Activated CD4-positive, alpha-beta memory T cell treated with anti-CD3 and anti-CD28 coated beads for 36 hours (primary cell): ENCODE measurements around the gene MYOT. TPM values are rescaled to one million over a fixed set of nuclear protein-coding genes. Genes with fewer than 3 reads are reported as not detected.
"Not testable (repeated sequence)": the region's sequence is repeated elsewhere in the genome, so short reads cannot be mapped to it uniquely, and the experiment has no call there.

Experiments used
- CTCF ChIA-PET: fragments of 350-600 bp; sonication (Branson Sonifier 250); formaldehyde crosslinking; loops from one replicate; lab custom pipeline; 2021; ENCODE audit warnings: antibody characterized with exemption, inconsistent platforms; lab: Charles Lee
- POLR2A ChIA-PET: fragments of 350-600 bp; sonication (Branson Sonifier 250); formaldehyde crosslinking; loops from one replicate; lab custom pipeline; 2021; ENCODE audit warnings: antibody characterized with exemption; lab: Charles Lee
- DNase-seq: peaks from one replicate; pipeline ENCODE4 v3.0.0-alpha.2; 2020
- H3K27ac Mint-ChIP-seq: one replicate; pipeline ENCODE4 v1.8.0; 2021; ENCODE audit warnings: mixed read lengths
- H3K27me3 Mint-ChIP-seq: one replicate; pipeline ENCODE4 v1.8.0; 2021; ENCODE audit warnings: mixed read lengths
- H3K36me3 Mint-ChIP-seq: one replicate; pipeline ENCODE4 v1.8.0; 2021; ENCODE audit warnings: mixed read lengths
- H3K4me1 Mint-ChIP-seq: one replicate; pipeline ENCODE4 v1.8.0; 2021; ENCODE audit warnings: low read depth, mixed read lengths
- H3K4me3 Mint-ChIP-seq: one replicate; pipeline ENCODE4 v1.8.0; 2021; ENCODE audit warnings: mild to moderate bottlenecking, mixed read lengths
- H3K9me3 Mint-ChIP-seq: one replicate; pipeline ENCODE4 v1.8.0; 2021; ENCODE audit warnings: mixed read lengths
- intact Hi-C: fragments of 100-400 bp; cut with micrococcal nuclease; formaldehyde crosslinking; loops from one replicate; pipeline ENCODE4 v1.15.1; 2023
- total RNA-seq, 2 experiments: library from RNA; stranded (reverse); gene quantifications; one replicate each; pipeline ENCODE4 v1.2.3, GENCODE V29; 2021

The MYOT gene
- total RNA-seq, 2 experiments from 2014 or later, result not detected

DNA sequence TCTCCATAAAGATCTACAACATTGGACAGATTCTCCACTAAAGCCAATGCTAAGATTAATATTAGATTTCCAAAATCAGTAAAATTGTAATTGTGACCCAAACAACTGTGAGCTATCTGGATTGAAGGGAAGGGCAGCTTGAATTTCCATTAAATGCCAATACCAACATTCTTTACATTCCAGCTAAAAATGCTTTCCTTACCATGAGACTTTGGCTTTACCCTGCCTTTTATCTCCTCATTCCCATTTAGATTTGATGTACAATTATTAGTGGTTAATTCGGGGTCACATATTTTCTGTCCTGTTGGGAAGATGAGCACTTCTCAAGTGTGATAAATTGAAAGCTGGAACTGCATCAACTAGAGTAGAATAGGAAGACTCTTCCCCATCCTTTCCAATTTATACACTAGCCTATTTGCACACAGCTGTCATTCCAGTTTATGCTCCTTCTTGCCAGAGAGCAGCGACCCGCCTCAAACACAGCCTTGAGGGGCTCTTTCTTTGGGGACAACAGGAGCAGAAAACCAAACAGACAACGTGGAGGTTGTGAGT is 33.1 kb upstream of the MYOT start:
- Mint-ChIP-seq H3K27me3 (peaks cover 2% of the 10 kb centered on the region), H3K9me3 (no peaks in the 10 kb centered on the region), H3K36me3 (no peaks in the 10 kb centered on the region), H3K4me3 (no peak overlapping the region), H3K4me1 (no peaks in the 10 kb centered on the region), H3K27ac (no peak overlapping the region)
- ChIA-PET POLR2A (no interaction called here), CTCF (interaction anchor here (1.4 kb wide), 1 partner anchor 56 kb away, joined by 3 read pairs; no protein-coding TSS in a partner anchor)
- intact Hi-C loops, result no loop called here
- DNase-seq, result no peak

DNA sequence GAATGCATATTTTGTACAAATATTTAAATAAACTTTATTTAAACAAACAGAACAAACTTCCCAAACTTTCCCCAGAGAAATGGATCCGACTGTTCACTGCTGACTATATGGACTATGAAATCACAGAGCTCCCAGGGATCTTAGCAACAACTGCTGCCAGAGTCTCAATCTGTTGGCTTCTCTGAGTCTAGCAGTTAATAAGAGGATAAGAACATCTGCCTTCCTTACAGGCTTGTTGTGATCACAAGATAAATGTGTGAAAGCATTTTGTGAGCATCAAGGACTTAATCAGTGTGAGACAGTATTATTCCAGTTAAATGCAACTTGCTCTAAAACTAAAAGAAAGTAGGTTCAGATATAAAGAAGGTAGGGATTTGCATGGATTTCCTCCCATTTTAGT is 31.4 kb upstream of the MYOT start:
- H3K9me3 Mint-ChIP-seq, result no peaks in the 10 kb centered on the region
- DNase-seq, result no peak
- intact Hi-C loops, result no loop called here
- H3K36me3 Mint-ChIP-seq, result no peaks in the 10 kb centered on the region
- no peaks in the 10 kb centered on the region for H3K4me1 Mint-ChIP-seq
- POLR2A ChIA-PET, result no interaction called here
- CTCF ChIA-PET, result no interaction called here
- no peaks in the 10 kb centered on the region for H3K27me3 Mint-ChIP-seq
- no peak overlapping the region for H3K27ac Mint-ChIP-seq
- no peak overlapping the region for H3K4me3 Mint-ChIP-seq

DNA sequence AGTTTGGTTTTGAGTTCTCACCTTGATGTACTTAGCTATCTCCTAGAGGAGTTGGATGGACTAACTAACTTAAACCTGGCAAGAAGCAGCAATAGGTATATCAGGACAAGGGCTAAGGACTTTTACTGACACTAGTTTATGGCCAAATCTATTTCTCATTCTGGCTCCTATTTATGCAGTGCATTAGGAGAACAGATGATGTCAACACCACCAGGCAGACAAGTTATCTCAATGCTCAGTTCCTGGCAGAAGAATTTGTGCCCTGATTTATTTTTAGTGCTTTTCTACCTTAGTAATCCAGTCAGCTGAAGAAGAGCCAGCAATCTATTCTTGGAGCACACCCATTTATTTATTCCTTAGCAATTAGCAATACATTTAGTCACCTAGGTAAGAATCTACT is 30.7 kb upstream of the MYOT start:
- no peak for DNase-seq
- no peak overlapping the region for H3K27ac Mint-ChIP-seq
- intact Hi-C loops, result no loop called here
- ChIA-PET POLR2A (no interaction called here), CTCF (interaction anchor here (0.6 kb wide), 1 partner anchor 245 kb away, joined by 3 read pairs; no protein-coding TSS in a partner anchor)
- no peak overlapping the region for H3K4me3 Mint-ChIP-seq
- no peaks in the 10 kb centered on the region for H3K9me3 Mint-ChIP-seq
- H3K27me3 Mint-ChIP-seq, result no peaks in the 10 kb centered on the region
- H3K4me1 Mint-ChIP-seq, result no peaks in the 10 kb centered on the region
- H3K36me3 Mint-ChIP-seq, result no peaks in the 10 kb centered on the region

DNA sequence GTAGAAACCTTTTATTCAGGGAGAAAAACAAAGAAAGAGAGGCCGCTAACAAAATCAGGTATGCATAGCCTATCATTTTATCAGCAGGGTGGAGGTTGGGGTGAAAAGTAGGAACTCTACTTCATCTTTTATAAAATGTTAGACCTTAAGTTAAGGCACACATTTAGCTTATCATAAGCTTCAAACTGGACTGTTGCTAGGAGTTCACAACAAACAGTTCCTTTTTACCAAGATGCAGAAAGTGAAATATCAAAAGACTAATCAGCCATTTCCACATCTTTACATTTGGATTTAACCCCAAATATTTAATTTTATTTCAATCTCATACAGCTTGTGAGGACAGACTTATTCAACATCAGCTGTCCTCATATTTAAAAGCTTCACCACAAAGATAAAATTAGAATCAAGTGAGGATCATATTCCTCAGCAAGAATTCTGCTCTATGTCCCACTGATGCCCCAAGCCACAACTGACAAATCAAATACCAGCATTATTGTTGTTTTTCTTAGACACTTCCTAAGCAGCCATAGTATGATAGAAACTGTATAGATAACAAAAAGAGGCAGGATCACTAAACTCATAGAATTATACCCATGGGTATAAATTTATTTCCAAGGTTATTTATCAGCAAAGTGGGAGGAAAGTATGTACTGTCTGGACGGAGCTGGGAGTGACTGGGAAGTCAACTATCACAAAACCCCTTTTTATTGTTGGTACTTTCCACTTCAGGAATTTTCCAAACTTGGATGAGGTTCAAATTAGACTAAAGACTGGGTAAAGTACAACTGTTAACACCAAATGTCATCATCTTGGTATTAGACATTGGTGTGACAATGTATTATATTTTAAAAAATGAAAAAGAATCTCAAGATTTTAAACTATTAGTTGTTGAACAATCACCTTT is 29.9 kb upstream of the MYOT start:
- H3K27ac Mint-ChIP-seq, result no peak overlapping the region

DNA sequence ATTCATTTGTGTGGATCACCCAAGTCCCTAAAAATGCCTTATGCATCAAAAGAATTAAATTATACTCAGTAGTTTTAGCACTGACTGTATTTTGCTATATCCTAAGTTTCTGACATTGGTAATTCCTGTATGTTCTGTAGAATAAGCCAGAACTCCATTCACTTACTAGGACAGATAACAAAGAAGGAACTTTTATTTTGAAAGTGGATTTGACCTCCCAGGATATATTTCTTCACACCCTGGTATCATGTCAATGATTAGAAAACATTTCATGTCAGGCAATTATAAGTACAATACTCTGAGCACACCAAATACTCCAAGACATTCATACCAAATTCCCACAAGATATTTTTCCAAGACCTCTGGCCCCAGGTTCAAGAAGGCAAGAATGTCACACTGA is 28.7 kb upstream of the MYOT start:
- Mint-ChIP-seq H3K36me3 (no peaks in the 10 kb centered on the region), H3K4me1 (no peaks in the 10 kb centered on the region), H3K9me3 (no peaks in the 10 kb centered on the region), H3K27me3 (no peaks in the 10 kb centered on the region), H3K27ac (no peak overlapping the region), H3K4me3 (no peak overlapping the region)
- intact Hi-C loops, result no loop called here
- no peak for DNase-seq
- CTCF ChIA-PET, result no interaction called here
- POLR2A ChIA-PET, result no interaction called here

More for the DNA sequence above, 29.9 kb upstream of the MYOT start:
- intact Hi-C loops, result no loop called here
- CTCF ChIA-PET, result interaction anchor here (0.6 kb wide), 1 partner anchor 244 kb away, joined by 3 read pairs; no protein-coding TSS in a partner anchor
- POLR2A ChIA-PET, result no interaction called here
- no peak for DNase-seq
- no peaks in the 10 kb centered on the region for H3K36me3 Mint-ChIP-seq
- no peaks in the 10 kb centered on the region for H3K27me3 Mint-ChIP-seq
- no peaks in the 10 kb centered on the region for H3K9me3 Mint-ChIP-seq
- H3K4me3 Mint-ChIP-seq, result no peak overlapping the region
- H3K4me1 Mint-ChIP-seq, result no peaks in the 10 kb centered on the region

DNA sequence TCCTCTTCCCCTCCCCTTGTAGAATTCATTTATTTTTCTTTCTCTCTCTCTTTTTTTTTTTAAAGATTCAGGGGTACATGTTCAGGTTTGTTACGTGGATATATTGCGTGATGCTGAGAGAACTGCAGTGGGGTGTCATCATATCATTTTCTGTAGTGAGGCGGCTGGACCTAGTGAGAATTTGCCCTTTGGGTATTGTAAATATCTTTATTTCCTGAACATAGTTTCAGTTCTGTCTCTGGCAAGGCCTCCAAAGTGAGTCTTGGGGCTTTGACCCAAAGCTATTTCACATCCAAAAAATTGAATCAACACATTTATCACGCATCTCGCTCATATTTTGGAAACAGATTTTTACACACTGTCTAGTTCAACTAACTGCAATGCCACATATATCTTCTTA is 25.4 kb upstream of the MYOT start:
- Mint-ChIP-seq H3K27ac (no peak overlapping the region), H3K4me1 (no peaks in the 10 kb centered on the region), H3K36me3 (no peaks in the 10 kb centered on the region), H3K4me3 (no peak overlapping the region), H3K27me3 (no peaks in the 10 kb centered on the region), H3K9me3 (no peaks in the 10 kb centered on the region)
- CTCF ChIA-PET, result no interaction called here
- DNase-seq, result no peak
- POLR2A ChIA-PET, result no interaction called here
- intact Hi-C loops, result no loop called here

DNA sequence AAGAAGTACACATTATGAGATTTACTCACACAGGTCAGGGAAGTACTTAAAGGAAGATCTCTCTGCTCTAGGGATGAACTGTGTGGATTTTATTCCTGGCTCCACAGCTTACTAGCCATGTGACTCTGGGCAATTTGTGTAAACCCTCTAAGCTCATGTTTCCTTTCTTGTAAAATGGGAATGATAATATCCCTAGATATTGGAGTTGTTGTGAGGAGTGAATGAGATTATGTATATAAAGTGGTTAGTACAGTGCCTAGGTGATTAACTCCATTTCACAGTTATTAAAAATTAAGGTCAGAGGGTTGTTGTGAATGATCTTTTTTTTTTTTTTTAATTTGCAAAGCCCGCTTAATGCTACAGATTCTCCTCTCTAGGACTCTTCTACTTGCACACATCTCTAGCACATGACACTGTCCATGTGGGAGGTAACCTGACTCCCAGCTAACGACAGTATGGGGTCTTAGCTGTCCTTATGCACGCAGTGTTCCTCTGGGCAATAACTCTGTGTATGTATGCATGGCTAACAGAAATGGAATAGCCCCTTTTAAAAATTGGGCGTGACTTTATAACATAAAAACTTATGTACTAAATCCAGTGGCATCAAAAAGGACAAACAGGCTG is 23.9 kb upstream of the MYOT start:
- Mint-ChIP-seq H3K4me3 (no peak overlapping the region), H3K27ac (no peak overlapping the region), H3K36me3 (no peaks in the 10 kb centered on the region), H3K9me3 (no peaks in the 10 kb centered on the region), H3K27me3 (no peaks in the 10 kb centered on the region), H3K4me1 (no peaks in the 10 kb centered on the region)
- DNase-seq, result no peak
- ChIA-PET POLR2A (no interaction called here), CTCF (no interaction called here)
- intact Hi-C loops, result no loop called here

DNA sequence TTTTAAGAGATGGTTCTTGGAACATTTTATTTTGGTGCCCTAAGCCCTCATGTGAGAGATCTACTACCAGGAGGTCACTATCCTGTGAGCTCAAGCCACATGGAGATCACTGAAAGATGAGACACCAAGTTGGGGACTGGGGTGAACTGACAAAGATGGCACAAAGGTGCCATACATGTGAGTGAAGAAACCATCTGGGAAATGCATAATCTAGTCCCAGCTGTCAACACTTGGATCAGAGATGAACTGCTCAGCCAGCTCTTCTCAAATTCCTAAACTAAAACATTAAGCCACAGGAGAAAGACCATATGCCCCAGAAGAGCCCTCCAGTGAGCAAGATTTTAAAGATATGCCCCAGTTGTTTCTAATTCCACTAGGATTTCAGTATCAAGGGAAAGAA is 22.2 kb upstream of the MYOT start:
- Mint-ChIP-seq H3K4me3 (no peak overlapping the region), H3K36me3 (no peaks in the 10 kb centered on the region), H3K27me3 (no peaks in the 10 kb centered on the region), H3K27ac (no peak overlapping the region), H3K4me1 (no peaks in the 10 kb centered on the region), H3K9me3 (no peaks in the 10 kb centered on the region)
- intact Hi-C loops, result no loop called here
- DNase-seq, result no peak
- POLR2A ChIA-PET, result no interaction called here
- CTCF ChIA-PET, result interaction anchor here (1.1 to 1.4 kb wide), 3 partner anchors 26 to 224 kb away, joined by 3 read pairs; no protein-coding TSS in a partner anchor

DNA sequence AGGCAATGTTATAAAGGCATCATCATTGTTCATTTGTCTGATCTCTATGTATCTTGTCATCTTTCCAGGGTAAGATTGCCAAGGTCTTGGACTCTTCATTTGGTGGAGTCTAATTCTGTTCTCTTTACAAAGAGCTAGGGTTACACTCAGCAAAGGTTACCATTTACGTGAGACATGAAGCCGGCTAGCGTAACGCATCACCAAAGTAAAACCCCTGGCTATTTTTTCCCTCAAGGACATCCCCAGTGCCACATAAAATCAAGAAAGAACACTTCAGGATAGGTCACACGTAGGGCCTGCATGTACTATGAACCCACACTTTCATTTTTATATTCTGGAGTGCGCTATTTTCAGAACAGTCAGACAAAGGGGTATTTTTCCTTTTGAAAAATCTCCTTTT is 20.0 kb upstream of the MYOT start:
- POLR2A ChIA-PET, result interaction anchor here (0.6 kb wide), 1 partner anchor 134 kb away, joined by 3 read pairs; no protein-coding TSS in a partner anchor
- CTCF ChIA-PET, result no interaction called here

DNA sequence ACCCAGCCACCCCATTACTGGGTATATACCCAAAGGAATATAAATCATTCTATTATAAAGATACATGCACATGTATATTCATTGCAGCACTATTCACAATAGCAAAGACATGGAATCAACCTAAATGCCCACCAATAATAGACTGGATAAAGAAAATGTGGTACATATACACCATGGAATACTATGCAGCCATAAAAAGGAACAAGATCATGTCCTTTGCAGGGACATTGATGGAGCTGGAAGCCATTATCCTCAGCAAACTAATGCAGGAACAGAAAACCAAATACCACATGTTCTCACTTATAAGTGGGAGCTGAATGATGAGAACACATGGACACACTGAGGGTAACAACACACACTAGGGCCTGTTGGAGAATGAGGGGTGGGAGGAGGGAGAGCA is 14.5 kb upstream of the MYOT start:
- H3K4me3 Mint-ChIP-seq, intact Hi-C loops, H3K9me3 Mint-ChIP-seq, H3K27ac Mint-ChIP-seq, DNase-seq, POLR2A ChIA-PET, H3K4me1 Mint-ChIP-seq, H3K27me3 Mint-ChIP-seq, CTCF ChIA-PET, H3K36me3 Mint-ChIP-seq: not testable (repeated sequence)

More for the DNA sequence above, 20.0 kb upstream of the MYOT start:
- Mint-ChIP-seq H3K27ac (no peak overlapping the region), H3K27me3 (no peaks in the 10 kb centered on the region), H3K9me3 (no peaks in the 10 kb centered on the region), H3K4me3 (no peak overlapping the region), H3K36me3 (no peaks in the 10 kb centered on the region), H3K4me1 (no peaks in the 10 kb centered on the region)
- no peak for DNase-seq
- intact Hi-C loops, result no loop called here

DNA sequence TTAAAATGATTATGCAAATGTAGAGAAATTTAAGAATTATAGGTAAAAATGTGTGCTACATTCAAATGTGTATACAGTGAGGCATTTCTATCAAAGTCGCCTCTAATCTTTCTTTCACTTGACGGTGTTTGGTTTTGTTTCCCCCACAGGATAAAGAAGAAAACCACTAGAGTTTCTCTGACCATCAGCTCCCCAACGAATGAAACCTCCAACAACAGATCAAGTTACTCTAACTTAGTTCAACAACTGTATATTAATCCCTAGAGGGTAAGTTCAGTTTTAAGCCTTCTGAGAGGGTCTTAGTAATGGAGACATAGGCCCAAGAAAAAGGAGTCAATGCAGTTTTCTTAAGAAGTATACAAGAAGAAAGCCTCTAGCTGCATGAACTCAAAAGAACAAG is 11.5 kb upstream of the MYOT start:
- H3K27me3 Mint-ChIP-seq, result no peaks in the 10 kb centered on the region
- DNase-seq, result no peak
- H3K9me3 Mint-ChIP-seq, result no peaks in the 10 kb centered on the region
- CTCF ChIA-PET, result no interaction called here
- peaks cover 4% of the 10 kb centered on the region for H3K36me3 Mint-ChIP-seq
- H3K27ac Mint-ChIP-seq, result no peak overlapping the region
- peaks cover 11% of the 10 kb centered on the region for H3K4me1 Mint-ChIP-seq
- POLR2A ChIA-PET, result no interaction called here
- H3K4me3 Mint-ChIP-seq, result no peak overlapping the region
- intact Hi-C loops, result no loop called here
